HG03565 (cell line): ENCODE measurements around the gene RGS16.

ENCODE experiments used
- ATAC-seq: cut with Tn5 transposase; IDR thresholded peaks from one replicate; pipeline ENCODE4 v1.9.1; 2021; ENCODE audit warnings: mild to moderate bottlenecking, moderate library complexity; ENCODE audit not compliant: unreplicated experiment

RGS16 gene

DNA sequence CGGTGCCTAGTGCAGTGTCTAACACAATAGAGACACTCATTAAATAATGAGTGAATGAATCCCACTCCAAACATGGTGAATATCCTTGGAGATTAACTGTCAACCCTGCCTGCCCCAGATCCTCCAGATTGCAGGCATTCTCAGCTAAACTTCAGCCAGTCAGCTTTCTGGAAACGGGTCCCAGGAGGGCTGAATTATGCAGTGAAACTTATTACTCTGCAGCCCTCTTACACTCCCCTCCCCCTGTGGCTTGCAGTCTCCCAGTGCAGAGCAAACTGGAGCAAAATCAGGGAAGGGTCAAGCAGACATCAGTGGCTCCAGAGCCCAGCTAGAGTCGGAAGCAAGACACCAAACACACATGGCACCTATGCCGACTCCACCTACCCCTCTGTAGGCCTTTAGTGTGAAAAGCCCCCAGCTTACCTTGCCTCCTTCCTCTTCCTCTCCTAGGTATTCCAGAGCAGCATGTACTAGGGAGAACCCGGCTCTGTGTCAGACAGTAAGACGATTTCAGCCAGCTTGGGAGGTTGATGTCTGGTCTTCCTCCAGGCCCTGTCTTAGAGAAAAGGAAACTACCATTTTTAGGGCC is 6.5 kb upstream of the RGS16 start:
- no peak for ATAC-seq

DNA sequence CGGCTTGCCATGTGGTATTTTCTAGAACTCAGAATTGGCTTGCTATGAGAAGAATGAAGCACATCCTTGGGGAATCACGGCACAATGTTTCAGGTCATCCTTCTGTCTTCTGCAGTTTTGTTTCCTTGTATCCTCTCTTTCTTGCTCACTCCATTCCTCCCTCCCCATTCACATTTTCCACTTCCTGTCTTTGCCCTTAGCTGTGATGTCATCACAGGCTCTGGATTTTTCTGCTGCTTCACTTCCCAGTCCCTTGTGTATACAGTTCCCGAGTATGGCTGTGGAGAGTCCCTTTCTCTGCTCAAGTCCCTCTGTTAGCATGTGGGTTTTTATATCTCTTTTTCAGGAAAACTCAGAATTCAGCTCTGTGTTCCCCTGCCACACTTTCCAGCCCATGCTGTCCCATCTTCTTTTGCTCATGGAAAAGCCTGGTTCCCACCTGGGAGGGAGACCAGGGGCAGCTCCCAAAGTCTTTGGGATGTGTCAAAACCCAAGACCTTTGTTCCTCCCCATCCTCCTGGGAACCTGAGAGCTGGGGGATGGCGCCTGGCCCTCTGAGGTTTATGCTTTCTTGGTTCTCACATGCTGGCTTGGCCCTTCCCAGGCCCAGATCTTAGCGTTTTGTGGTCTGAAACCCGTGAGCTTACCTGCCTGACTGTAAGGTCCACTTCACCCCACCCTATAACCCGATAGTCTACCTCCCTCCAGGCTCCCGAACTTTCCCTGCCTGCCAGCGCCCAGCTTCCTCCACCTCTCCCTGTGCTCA is 4.8 kb upstream of the RGS16 start:
- no peak for ATAC-seq

DNA sequence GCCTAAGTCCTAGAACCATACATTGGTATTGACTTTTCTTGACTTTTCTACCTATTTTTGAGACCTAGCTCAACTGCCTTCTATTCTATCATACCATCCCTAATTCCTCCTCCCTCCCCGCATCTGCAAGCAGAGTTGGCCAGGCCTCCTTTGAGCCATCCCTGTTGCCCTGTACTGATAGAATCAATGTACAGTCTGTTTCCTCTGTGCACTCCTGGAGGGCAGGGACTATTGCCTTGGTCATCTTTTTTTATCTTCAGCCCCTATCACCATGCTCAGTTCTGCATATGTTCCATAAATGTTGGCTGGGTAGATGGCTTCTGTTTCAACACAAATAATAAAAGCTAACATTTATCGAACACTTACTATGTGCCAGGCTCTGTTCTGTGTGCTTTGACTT is 4.0 kb upstream of the RGS16 start:
- no peak for ATAC-seq

DNA sequence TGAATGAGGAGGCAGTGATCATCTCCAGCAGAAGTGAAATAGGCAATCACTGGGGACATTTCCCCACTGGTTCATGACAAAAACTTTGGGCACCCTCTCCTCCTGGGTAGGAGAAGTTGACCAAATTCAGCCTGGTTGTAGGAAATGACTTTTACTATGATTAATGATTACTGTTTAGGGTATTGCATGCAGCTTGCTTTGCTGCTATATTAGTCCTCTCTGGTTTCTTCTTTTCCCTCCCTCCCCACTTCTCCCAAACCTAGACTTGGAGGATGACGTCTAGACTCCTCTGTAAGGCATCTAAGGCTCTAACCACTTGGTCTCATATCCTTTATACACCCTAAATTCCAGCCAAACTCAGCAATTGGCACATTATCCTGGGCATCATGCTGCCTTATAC is 3.4 kb upstream of the RGS16 start:
- no peak for ATAC-seq

DNA sequence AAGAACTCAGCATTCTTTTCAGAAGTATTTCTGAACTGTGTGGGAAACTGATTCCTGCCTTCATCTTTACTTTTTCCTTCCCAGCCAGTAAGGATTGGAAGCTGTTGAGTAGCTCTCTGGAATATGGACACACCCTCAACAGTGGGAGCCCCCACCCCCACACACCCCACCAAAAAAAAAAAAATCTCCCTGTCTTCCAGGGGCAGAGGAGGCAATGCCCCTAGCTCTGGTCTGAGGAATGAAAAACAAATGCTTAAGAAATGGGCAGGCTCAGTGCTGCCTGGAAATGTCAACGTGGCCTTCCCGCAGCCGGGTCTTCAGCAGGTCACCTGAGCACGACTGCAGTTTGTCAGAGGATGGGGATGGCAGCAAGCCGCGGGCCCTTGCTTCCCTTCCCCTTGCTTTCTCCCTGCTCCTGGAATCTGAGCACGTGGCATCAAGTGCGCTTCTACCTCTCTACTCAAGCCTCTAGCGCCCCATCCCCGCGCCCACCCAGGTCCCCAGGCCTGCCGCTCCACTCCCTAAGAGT is 479 bp downstream of the RGS16 start:
- no peak for ATAC-seq

DNA sequence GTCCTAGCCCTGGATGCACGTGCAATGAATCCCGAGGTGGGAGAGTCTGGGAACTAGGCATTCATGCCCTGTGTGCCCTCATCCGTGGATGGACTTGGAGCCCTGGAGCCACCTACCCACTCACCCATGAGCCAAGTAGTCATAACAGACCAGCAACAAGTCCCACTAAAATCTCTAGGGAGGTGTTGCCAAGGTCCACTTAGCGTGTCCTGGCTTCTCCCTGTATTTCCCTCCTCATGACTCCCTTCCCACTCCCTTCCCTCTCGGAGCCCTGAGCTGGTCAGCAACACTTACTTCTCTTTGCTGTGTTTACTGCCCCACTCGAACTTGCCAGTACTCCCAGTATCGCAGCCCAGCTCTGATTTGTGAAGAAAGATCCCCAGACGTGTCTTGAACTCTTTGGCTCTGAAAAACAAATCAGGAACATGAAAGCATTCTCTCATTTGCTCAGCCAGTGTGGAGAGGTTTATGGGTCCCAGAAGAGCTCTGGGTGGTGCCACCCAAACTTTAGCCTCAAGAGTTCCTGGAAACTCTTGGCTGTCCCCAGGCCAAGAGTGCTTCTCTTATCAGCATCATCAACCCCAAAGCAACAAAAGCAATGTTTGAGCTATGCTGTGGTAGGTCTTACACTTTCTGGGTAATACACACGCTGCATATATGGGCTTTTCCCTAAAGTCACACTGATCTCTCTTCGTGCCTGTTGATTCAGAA is 1.1 kb downstream of the RGS16 start:
- no peak for ATAC-seq

DNA sequence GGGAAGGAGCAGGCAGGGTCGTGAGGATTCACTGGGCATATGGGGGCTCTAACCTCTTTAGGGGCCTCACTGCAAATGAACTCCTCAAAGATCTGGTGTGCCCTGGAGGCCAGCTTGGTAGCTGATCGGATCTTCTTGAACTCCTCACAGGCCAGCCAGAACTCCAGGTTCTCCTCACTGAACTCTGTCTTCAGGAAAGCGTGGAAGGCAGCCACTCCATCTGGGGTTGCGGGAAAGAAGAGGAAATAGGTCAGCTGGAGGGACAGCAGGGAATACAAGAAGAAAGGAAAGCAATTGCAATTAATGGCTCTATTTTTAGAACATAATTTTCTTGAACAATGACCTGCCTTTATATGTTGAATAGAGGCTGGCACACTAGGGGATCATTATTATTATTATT is 2.3 kb downstream of the RGS16 start:
- no peak for ATAC-seq

DNA sequence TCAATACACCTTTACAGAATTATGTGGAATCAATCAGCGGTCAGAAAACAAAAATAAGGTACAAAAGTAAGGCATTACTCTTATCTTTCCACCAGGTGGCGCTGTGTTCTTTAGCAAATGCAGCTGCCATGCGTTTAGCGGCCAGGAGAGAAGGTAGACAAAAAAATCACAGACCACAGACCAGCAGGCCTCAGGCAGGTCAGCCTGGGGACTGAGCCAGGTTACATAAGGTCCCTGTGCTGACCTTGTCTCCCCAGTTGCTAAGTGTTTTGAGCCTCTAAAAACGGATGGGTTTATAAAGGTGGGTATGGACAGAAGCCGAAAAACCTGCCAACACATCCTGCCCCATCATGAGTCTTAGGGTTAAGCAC is 2.8 kb downstream of the RGS16 start:
- ATAC-seq = no peak

DNA sequence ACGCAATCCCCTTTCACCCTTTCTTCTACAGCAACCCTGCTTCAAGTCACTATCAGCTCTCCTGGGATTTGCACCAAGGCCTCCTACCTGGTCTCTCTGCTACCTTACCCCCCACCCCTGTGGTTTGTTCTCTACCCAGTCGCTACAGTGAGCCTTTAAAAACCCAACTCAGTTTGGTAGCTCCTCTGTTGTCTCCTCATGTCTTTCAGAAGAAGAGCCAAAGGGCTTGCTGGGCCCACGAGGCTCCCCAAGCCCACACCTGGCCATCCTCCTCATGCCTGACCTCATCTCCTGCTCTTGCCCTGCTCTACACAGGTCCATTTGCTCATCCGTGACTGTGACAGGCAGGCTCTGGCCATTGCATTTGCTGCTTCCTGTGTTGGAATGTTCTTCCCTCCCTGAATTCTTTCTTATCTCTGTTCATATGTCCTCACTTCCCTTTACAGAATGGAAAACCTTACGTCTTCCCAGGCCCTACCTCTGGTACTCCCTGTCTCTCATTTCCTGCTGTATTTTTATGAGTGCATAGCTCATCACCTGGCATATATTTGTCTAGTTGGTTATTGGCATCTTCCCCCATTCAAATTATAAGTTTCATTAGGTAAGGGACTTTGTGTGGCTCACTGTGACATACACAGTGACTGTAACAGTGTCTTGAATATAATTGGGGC is 3.3 kb downstream of the RGS16 start:
- ATAC-seq = no peak

DNA sequence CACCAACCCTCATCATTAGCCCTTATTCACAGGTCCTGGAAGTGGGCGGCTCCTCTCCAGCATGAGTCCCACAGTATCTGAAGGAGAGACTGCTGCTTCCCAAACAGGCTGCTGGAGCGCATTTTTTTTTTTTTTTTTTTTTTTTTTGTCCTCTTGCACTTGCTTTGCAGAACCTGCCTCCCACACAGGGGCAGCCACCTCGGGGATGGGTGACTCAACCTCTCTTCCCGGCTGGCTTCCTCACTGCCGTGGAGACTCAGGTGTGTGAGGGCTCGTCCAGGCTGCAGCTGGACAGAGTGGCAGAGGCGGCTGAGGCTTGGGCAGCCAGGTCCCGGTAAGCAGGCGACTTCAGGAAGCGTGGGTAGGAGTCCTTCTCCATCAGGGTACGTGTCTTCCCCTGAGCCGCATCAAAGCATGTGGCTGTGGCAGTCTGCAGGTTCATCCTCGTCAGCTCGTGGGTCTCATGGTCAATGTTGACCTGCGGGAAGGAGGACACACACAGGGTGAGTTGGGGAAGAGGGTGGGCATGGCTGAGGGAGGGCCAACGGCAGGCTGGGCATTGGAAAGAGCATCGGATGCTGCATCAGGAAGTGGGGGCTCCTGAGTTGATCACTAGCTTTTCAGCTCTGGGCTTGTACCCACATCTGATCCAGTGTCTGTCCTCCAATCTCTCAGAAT is 4.0 kb downstream of the RGS16 start:
- ATAC-seq = no peak

DNA sequence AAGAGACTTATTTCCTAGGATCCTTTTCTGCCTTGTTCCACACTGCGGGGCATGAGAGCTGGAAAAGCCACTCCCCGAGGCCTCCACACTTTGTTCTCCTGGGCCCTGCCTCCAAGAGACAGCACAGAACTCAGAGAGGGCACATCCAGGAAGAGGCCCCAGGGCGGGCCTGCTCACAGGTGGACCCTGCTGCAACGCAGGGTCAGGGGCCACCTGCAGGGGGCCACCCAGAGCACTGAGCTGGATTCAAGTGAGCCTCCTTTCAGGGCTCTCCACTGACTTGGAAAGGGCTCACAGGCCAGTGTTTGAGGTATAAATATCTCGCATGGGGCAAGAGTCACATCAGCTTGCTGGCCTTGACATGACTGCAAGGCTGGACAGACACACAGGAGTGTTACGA is 4.8 kb downstream of the RGS16 start:
- ATAC-seq = no peak

DNA sequence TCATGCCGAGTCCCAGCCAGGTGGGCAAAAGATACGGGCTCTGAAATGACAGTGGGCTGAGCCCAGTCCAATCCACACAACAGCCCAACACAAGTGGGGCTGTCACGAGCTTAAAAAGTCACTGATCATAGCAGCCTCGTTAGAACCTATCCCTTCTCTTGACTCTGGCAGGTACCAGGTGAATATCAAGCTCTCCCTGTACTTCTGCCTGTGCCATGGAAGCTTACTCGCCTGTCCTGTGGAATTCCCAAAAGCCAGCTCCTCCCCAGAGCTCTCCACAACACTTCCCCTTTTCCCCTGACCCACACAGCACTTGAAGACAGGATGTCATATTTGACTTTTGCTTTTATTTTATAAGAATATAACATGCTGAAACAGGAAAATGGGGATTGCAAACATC is 5.9 kb downstream of the RGS16 start:
- no peak for ATAC-seq

DNA sequence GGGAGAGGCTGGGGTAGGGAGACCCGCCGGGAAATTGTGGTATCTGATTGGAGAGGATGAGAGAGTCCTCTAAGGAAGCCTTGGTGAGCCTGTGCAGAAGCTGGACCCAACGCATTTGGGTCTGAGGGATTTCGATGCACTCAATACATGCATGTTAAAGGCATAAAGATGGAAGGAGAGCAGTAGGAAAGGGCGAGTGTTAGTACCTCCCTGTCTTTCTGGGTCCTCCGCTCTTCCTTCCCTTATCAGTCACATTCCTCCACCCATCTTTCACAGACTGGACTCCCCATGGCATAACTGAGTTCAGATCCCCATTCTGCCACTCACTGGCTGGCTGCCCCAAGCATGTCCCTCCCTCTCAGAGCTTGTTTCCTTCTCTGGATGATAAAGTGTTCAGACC is 7.3 kb downstream of the RGS16 start:
- ATAC-seq = no peak

DNA sequence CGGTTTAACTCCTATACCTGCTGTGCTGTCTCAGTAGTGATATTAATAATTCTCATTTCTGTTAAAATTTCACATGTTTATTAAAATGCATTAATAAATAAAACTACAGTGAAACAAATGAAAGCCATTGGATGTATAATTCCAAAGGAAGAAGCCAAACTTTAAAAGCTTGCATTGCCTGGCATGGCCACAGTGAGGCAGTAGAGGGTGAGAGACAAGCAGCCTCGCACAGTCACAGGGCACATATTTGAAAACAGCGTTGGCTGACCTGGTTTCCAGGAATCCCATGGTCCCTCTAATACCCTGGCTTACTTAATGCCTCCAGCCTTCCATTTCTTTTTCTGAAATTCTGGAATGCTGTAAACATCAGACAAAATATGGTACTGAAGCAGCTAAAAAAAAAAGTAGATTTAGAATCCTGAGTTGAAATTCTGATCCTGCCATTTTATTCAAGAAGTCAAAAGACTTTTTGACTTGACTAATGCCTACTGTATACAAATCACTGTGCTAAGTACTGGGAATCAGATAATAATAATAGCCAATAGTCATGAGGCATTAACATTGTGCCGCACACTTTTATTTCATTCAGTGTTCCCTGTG is 8.4 kb downstream of the RGS16 start:
- ATAC-seq = no peak

DNA sequence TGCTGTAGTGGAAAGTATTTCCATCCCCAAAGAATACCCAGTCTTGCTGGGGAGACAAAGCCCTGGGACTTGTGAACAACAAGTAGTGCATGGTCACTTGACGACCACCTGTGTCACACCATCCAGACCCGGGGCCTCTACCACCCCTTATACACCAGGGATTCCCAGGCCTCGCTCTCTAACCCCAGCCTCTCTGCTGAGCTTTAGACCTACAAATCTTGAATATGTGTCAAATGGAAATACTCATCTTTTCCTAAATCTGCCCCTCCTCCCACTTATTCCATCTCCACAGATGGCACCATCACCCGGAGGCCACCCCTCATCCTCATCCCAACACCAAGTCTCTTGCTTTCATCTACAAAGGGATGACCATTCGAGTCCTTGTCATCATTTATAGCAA is 14.3 kb downstream of the RGS16 start:
- no peak for ATAC-seq

DNA sequence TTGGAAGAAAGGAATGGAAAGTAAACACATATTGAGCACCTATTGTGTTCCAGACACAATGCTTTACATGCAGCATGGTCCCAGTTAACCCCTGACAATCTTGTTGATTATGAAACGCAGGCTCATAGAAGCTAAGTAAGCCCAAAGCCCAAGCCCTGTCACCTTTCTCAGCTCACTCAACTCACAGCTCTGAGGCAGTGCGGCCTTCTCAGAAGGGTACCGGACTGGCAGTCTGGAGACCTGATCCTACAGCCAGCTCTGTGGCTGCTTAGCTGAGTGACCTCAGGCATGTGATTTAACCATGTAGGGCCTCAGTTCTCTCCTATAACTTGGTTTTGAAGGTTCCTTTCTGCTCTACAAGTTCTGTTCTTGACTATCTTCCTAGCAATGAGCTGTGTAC is 14.7 kb downstream of the RGS16 start:
- no peak for ATAC-seq

DNA sequence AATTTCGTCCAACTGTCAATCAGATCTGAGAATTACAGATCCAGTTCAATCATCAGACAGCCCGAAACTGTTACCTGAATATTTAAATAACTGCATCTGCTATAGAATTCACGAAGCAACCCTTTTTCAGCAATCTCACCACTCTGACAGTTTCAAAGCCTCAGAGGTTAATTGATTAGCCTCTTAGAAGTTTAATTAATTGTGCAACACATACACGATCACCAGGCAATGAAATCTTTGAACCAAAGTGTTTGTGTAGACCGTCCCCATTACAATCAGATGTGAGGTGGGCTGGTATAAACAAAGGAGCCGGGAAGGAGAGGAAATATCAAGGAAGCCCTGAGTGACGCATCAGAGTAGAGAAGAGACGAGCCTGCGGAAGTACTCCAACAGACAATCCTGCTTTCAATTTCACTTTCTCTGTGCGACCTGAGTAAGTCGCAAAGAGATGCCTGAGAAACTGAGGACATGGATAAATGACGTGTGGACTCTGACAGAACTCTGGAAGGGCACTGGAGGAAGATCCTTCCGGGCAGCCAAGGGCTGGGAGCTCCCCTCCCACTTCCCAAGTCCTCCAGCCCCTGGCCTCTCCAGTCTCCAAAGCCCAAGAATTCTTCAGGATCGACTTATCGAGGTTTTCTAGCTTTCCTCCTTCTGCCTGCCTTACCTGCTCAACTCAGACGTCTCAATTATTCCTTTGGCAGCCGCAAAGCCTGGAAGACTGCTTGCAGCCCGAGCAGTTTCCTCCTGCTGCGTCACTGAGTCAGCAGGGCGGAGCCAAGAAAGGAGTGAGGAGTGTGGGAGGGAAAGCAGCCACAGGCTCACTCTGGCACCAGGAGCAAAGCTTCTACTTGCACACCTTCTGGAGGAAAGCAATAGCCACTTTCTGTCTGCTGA is 15.4 kb downstream of the RGS16 start, which contains the start of gene RNASEL:
TSS of gene RNASEL (minus strand) at position 757 of the 897 bp plus-strand sequence. CDS start 2,450 bp downstream, outside the sequence.
- ATAC-seq = peak; percentile 72

DNA sequence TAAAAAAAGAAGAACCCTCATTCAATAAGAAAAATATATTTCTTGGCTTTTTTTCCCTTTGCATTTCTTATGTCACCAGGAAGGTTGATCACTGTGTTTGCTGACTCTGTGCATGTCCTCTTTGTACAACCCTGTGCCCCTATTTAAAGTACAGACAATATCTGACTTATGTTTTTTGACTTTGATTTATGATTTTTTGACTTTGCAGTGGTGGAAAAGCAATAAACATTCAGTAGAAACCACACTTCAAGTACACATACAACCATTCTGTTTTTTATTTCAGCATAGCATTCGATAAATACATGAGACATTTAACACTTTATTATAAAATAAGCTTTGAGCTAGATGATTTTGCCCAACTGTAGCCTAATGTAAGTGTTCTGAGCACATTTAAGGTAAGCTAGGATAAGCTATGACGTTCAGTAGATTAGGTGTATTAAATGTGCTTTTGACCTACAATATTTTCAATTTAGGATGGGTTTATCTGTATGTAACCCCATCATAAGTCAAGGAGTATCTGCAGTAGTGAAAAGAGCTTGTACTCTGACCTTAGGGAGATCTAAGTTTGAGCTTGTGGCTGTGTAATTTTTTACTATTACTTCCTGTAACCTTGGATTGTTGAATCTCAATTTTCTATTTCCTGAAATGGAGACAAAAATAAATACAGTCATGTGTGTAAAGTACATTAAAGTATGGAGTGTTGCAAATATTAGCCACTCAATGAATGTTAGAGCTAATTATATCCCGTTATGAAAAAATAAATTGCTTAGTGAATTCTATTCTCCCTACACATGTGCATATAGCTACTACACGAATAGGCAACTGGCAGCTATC is 16.3 kb downstream of the RGS16 start:
- ATAC-seq = peak; percentile 15

DNA sequence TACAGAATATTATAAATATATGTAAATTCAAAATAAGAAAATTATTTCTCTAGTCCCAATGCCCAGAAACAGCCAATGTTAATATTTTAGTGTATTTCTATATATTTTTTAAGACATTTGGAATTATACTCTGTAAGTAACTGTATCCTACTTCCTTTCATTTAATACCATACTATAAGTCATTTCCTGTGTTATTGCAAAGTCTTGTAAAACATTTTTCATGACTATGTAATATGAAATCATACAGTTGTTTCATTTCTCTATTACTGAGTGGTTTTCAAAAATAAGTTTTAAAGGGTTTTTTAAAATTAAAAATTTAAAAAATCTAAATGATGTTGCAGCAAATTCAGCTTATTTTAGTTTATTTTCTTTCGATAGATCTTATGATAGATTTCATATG is 17.1 kb downstream of the RGS16 start:
- no peak for ATAC-seq
